Stimulated activated CD8-positive, alpha-beta memory T cell treated with anti-CD3 and anti-CD28 coated beads, Interleukin-4, amount 100 ng/mL, for 4 hours (primary cell): ENCODE measurements around the gene TMEM184B.

Experiments
- DNase-seq, 2 donors: peaks; one replicate each; pipeline ENCODE4 v3.0.0-alpha.2; 2020; ENCODE audit warnings: low read depth in 2 of 2, low spot score in 1 of 2

The TMEM184B gene

DNA sequence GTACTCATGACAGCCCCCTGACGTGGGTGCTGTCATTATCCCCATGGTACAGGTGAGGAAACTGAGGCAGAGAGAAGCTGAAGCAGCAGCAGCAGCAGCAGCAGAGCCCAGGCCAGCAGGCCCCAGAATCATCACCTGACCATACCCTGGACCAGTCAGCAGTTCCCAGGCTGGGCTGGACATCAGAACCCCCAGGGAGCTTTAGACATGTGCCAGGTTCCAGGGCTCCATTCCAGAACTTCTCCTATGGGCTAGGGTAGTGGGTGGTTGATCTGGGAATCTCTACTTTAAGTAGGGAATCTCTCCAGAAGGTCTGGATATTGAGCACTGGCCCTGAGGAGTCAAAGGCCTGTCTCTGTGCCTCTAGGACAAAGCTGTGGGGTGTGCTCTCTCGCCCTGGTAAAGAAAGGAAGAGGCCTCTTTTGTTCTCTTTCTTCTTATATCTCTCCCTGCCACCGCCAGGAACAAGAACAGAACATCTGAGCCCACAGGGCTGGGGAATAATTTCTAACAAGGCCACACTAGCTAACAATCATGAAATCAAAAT lies 44.4 kb downstream of the TMEM184B start:
- DNase-seq: no peak

DNA sequence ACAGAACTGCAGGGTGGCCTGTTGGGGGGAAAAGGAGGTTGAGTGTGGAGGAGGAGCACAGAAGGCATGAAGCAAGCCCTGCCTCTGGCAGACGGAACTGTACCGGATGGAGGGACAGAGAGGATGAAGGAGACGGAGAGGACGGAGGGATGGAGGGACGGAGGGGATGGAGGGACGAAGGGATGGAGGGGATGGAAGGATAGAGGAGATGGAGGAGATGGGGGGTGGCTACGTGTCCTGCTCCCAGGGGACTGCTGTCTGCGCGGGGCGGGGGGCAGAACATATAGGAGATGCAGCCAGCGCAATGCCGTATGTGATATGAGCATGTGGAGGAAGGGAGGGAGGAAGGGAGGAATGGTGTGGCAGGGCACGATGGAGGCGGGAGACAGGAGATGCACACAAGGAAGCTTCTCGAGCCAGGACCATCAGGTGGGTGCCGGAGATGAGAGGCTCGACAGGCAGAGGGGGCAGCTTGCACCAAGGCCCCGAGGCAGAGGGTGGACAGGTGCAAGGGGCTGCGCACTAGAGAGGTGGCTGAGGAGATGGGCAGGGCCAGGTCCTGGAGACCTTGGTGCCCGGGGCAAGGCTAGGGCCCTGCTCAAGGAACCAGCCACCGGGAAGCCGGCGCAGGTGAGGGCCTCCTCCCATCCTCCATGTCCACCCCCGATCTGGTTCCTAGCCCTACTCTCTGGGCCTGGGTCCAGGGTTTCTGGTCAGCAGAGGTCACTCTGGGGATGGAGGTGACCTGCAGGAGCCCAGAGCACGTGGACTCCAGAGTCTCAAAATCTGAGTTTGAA lies 45.8 kb downstream of the TMEM184B start:
- DNase-seq: no peak

DNA sequence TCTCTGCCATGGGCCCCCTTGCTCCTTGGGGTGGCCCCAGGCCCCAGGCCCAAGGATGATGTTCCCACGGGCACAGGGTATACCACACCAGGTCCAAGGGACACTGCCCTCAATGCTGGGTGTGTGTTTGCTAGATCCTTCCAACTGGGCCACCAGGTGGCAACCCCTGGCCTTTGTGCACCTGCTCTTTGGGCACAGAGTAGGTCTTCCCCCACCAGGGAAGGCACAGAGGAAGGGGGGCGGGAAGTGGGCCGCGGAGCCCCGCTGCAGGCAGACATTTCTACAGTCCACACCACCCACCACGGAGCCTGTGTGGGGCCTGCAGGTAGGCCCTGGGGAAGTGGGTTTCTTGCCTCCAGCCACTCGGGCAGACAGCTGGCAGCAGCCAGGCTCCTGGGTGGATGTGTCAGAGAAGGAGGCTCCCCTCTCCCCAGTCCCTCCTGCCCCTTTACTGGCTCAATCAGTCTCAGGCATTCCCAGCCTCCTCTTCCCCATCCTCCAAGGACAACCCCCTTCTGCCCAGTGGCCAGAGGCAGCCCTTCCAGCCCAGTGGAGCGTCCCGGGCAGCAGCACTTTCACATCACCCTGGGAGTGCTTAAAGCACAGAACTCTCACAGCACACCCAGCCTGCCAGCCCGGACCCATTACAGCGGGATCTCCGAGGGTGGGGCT lies 49.4 kb downstream of the TMEM184B start:
- no peak for DNase-seq

DNA sequence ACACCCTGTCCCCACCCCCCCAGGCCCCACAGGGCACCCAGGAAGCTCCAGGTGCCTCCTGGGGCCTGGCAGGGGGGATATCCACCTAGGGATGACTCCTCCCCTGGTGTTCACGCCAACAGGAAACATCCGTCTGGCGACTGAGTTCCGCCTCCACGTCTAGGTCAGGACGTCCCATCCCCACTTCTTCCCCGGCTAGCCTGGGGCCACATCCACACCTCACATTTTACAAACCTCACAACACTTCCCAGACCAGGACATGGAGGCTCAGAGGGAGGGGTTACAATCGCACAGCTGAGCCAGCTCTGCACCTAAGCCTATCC lies 50.1 kb downstream of the TMEM184B start:
- no peak for DNase-seq

DNA sequence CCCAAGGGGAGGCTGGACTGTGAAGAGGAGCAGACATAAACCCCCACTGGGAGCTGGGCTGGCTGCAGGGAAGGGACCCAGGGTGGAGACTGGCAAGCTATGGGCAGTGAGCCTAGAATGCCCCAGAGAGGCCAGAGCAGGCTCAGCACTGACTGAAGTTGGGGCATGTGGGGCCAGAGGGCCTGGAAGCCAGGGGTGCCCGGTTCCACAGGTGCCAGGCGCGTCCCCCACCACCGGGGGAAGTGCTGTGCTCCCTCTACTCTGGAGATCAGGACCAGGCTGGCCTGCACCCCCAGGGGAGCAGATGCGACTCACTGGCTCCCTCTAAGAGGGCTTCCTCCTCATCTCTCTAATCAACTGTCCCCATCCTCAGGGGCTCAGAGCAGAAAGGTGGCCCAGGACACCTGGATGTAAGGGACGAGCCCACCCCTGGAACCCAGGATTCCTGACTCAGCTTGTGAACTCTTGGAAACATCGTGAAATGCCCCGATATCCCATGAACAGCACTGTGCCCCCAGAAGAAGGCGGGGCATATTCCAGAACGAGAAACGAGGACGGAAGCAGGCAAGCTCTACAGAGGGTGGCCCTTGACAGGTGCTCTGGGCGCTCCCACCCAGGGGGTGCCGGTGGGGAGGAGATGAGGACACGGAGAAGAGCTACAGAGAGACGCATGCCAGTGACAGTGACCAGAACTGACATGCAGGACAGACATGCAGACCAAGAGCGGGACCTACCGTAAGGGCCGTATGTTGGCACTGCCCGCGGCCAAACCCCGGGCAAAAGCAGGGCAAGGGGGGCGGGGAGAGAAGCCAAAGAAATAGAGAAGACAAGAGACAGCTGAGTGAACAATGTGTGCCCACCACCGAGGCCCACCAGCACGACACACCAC lies 50.7 kb downstream of the TMEM184B start:
- no peak for DNase-seq

DNA sequence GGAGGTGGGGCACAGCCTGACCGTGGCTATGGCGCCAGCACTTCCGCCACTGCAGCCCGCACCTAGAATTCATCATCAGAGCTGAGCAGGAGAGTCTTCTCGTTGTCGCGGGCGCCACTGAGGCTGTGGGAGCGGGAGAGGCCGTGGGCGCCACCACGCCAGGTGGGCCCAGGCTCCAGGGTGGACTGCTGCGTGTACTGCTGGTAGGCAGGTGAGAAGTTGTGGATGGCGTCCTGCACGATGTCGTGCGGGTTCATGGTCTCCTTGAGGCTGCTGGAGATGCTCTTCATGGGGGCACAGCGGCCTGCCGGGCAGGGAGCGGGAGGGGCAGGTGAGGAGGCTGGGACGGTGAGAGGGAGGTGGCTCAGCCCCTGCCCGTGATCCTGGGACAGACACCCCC lies 51.4 kb downstream of the TMEM184B start:
- no peak for DNase-seq

DNA sequence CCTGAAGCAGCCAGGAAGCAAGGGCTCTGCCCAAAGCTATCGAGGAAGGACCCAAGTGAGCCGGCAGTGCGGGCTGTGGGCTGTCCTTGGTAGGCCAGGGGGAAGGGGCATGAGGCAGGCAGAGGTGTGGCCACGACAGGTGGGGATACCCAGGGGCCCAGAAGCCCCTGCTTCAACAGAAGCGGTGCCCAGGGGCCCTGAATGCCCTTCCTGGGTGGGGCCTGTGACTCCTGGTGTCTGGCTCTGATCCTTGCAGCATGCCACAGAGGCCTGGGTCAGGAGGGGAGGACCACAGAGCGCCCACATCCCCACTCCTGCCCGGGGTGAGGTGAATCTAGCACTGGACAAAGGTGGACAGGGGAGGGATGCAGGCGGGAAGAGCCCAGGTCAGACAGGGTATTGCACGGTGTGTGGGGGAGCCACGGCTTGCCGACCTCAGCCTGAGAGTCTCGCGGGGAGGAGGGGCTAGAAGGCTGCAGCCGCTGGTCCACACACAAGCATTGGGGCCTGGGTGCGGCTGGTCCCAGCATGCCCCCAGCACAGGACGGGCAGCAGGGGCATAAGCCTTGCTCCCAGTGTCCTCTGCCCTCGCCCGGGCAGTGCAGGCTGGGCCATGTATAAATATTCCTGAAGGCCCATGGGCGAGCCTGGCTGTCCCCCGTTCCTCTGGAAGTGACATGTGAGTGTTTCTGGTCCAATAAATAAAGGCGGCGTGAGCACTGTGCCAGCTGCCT lies 52.0 kb downstream of the TMEM184B start:
- DNase-seq: no peak

DNA sequence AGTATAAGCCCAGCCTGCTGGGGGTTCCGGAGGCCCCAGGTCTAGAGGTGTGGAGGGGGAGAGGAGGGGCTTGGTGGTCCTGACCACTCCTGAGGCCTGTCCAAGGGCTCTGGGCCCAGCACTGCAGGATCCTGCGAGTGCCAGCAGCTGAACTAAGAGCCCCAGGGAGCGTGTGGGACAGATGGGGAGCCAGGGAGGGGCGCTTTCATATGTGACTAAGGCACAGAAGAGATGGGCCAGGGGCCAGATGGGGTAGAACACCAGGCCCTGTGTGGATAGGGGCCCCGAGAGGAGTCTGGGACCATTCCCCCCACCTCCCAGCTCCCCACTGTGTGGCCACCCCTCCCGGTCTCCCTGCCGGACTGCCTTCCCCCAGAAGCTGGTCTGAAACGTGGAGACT lies 52.6 kb downstream of the TMEM184B start:
- DNase-seq: no peak

DNA sequence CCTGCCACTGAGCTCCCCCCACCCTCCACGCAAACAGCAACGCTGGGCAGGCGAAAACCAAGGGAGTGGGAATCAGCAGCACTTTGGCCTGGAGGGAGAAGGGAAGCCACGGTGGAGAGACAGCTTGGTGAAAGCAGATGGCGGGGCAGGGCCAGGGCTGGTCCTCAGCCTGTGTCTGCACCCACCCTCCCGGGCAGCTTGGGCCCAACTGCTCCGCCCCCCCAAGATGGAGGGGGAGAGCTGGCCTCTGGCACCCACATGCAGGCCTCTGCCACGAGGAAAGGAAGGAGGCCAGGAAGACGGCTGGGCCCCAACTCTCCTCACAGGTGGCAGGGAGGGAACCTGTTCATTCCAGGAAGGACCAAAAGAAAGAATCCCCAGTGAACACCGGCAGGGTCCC lies 53.2 kb downstream of the TMEM184B start:
- no peak for DNase-seq

DNA sequence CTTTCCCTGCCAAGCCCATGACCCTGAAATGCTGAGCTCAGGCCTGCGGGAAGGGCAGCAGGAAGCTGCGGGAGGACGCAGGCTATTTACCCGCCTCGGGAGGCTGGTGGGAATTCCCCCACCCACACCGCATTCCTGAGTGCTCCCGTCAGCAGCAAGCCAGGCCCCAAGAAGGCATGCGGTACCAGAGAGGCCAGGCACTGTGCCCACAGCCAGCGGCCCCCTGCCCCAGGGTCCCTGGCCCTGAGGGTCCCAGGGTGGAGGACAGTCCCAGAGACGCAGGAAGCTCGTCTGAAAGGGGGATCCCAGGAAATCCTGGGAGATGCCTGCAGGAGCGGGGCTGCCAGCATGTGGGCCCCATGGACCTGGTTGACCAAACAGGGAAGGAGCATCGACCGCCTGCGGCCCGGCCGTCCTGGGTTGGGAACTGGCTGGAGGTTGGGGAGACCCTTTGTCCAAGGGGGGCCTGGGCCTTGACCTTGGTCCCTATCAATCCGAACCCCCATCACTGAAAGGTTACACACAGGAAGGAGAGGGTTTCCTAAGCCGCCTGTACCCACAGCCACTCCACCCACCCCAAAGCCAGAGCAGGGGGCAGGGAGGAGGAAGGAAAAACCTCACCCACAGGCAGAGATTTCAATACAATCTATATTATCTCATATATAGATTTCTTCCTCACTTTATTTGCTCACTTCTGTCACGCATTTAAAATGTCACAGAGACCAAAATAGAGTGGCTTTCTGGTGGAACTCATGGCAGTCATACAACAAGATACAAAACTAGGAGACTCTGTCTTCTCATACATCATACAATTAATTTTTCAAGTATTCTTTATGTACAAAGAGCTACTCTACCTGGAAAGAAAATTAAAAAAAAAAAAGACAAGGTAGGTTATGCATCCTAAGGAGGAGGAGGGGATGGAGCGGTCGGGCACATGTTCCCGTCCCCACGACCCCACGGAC lies 53.9 kb downstream of the TMEM184B start:
- no peak for DNase-seq

DNA sequence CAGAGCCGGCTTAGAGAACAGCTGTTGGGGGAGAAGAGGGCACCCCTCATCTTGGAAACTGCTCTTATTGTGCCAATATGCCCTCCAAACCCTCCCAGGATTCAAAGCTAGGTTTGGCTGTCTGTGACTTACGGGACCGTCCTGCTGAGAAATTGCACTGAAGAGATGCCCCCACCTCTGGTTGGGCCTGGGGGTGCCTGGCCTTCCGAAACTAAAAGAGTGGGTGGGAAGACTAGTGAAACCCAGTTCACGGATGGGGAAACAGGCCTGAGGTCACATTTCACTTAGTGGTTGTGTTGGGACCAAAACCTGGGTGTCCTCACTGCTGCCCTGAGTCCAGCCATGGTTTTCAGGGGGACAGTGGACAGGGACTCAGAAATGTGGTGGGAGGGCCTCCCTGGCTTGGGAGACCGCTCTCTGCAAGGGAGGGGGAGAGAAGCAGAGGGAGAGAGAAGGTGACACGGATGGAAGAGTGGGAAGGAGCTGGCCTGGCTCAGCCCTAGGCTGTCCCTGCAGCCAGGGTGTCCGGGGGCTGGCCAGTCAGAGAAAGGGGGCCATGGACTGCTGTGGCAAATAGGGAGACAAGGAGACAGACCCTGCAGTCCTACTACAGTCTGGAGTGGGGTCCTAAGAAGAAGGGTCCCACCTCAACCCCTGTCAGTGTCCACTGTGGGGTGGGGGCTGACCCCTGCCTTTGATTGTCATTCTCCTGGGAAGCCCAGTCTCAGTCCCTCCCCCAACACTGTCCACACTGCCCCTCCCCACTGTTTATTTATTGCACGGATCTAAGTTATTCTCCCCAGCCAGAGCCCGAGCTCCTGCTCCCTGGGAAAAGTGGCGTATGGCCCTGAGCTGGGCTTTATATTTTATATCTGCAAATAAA lies 57.4 kb downstream of the TMEM184B start:
- no peak for DNase-seq

DNA sequence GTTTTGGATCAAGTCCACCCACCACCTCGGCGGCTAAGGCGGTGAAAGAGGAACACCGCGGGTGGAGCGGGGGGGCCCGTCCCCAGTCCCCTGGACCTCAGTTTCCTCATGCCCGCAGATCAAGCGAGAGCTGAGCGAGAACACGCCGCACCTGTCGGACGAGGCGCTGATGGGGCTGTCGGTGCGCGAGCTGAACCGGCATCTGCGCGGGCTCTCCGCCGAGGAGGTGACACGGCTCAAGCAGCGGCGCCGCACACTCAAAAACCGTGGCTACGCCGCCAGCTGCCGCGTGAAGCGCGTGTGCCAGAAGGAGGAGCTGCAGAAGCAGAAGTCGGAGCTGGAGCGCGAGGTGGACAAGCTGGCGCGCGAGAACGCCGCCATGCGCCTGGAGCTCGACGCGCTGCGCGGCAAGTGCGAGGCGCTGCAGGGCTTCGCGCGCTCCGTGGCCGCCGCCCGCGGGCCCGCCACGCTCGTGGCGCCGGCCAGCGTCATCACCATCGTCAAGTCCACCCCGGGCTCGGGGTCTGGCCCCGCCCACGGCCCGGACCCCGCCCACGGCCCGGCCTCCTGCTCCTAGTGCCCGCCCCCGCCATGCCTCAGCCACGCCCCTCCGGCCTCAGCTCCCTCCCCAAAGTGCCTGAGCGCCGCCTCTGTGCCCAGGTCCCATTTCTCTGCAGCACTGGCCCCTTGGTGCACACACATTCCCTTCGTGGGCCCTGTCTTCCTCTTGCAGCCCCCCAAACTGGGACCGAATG lies 58.3 kb downstream of the TMEM184B start:
- peak in 1 of 2 donors; percentile 40 for DNase-seq

DNA sequence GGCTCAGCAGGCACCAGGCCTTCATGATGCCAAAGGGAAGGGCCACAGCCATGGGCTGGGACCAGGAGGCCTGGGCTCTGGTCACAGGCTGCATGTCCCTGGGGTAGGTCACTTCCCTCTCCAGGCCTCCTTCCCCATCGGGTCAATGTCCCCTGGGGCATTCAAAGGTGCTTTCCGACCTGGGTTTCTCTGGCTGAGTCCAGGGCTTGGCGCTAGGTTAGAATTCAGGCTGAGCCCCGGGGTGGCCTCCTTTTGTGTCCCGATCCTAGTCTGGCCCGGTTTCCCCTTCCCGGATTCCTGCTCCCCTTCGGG lies 58.9 kb downstream of the TMEM184B start:
- DNase-seq: no peak

DNA sequence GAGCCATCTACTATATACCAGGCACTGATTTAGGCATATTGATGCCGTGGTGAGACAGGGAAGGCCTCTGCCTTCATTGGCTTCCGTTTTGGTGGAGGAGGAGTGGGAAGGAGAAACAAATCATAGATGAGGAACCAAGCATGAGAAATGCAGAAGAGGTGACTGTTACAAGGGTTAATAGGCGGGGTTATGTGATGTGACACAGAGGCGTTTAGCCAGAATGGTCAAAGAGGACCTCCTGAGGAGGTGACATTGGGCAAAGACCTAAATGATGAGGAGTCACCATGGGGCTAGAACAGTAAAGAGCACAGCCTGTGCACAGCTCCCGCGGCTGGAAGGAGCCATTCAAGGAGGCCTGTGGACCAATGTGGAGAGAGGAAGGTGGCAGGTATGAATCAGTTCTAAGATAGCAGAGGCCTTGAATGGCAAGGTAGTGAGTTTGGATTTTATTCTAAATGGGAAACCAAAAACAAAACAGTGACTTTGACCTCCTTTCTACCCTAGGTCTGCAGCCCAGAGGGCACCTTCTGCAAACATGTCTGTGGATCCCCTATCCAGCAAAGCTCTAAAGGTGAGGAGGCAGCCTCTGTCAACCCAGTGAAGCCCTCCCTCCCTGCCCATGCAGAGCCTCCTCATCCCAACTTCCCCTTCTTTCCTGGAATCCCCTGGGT lies 59.4 kb downstream of the TMEM184B start:
- DNase-seq: no peak

DNA sequence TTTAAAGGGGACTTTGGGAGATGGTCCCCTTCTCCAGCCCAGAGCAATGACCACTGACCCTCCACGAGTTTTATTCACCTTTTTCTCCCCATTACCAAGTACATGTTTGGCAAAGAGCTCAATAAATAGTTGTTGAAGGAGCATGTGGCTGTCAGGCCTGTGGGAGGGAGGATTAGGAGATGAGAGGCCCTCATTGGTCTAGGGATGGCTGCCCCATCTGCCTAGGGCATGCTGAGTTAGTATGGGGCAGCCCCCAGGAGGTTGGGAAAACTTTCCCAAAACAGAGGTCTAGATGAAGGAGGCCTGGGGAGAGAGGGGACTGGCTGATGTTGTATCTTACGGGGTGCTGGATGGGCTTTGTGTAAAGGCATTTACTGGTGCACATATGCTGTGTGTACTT lies 60.4 kb downstream of the TMEM184B start:
- no peak for DNase-seq

DNA sequence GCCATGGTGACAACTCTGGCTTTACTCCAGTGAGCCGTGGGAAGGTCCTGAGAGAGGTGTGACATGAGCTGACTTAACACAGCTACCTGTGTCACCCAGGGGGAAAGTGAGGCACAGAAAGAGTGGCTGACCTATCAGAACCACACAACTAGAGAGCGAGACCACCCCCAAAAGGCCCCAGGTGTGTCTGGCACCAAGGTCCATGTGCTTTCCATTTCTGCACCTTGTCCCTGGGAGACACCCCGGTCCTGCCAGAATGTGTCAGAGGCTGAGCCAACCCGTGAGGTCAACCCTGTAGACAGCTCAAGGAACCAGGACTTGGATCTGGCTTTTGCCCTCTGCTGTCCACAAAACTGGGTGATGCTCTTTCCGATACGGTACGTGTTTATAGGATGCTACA lies 61.3 kb downstream of the TMEM184B start:
- DNase-seq: no peak

DNA sequence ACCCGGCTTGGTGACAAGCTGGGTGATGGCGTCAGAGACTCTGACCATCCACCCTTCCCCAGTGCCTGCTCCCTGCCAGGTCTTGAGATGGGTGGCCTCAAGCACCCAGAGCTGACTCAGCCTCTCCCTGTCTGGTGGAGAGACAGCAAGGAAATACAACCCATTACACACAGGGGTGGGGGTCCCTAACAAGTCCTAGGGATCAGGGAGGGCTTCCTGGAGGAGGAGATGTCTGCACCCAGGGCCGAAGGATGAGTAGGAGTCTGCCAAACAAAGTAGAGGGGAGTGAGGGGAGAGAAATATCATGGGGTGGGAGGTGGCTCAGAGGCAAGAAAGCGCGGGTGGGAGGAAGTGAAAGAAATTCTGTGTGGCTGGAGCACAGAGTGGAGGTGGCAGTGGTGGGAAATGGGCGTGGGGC lies 64.2 kb downstream of the TMEM184B start:
- DNase-seq: no peak
